T-helper 2 cell treated with Interferon-gamma antibody and Interleukin-4, amounts not matched to agents 100 ng/mL and 5 ng/mL, for 36 hours (primary cell): ENCODE data around the gene FHIT. TPM values are rescaled to one million over a fixed set of nuclear protein-coding genes. Genes with fewer than 3 reads are reported as not detected.

Experiments
- intact Hi-C: fragments of 100-400 bp; cut with micrococcal nuclease; formaldehyde crosslinking; loops from one replicate; pipeline ENCODE4 v1.15.1; 2023
- total RNA-seq: library from RNA; stranded (reverse); gene quantifications from 2 replicates; pipeline ENCODE4 v1.2.3, GENCODE V29; 2022

FHIT gene
- total RNA-seq, 1 donor from 2014 or later = 40.4 TPM

DNA sequence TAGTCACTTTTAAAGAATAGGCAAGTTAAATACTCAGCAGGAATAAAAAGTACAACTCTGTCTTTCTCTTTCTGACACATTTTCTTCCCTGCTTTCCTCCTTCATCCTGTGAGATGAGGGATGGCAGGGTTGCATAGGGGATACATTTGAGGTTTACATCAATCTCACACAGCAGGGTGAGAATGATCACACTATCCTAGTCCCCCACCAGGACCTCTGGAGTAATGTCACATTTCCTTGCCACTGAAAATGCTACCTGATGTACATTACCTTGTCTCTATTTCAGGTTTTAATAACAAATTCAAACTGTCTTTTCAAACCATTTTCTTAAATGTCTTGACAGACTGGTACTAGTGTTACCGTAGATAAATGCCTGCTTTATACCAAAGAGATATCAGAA is 816.9 kb downstream of the FHIT start:
- intact Hi-C loops = no loop called here

DNA sequence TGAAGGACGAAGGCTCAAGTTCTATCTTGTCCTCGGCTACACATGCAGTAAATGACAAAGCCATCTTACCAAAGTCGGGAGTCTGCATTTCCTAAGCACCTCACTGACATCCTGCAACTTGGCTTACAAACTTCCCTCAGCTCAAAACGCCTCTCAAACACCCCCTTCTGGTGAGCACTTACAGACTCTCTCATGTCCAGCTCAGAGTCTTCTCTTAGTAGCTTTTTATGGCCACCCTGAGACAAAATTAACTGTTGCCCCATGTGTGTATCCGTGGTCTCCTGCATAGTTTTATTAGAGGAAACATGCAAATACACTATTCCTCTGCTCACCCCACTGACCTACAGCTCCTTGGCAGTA is 819.7 kb downstream of the FHIT start:
- intact Hi-C loops = no loop called here

DNA sequence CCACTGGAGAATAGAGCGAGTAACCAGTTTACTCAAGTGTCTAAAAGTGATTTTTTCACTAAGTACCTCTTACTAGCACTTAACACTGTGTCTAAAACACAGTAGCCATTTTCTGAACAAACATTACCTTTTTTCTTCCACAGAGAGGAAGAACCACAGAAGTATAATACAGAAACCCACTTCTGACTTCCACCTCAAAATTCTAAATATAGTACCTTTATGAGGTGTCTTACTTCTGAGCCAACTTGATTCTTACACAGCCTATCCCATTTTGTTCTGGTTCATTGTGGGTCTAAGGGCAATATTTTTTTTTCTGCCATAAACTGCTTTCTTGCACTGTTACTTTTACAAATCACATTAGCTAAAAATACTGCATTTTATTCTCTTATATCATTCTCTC is 821.0 kb downstream of the FHIT start:
- intact Hi-C loops = no loop called here

DNA sequence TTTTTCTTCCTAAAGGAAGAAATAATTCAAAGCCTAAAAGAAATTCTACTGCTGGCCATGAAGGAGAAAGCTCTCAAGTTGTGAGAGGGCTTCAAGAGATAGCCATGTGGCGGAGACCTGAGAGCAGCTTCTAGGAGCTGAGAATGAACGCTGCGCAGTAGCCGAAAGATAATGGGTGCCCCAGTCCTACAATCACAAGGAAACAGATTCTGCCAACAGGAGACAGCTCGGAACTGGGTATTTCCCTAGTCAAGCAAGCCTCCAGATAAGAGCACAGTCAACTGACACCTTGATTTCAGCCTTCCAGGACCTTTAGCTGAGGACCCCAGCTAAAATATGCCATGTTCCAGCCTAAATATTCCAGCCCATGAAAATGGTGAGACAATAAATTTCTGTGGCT is 824.1 kb downstream of the FHIT start:
- intact Hi-C loops = no loop called here

DNA sequence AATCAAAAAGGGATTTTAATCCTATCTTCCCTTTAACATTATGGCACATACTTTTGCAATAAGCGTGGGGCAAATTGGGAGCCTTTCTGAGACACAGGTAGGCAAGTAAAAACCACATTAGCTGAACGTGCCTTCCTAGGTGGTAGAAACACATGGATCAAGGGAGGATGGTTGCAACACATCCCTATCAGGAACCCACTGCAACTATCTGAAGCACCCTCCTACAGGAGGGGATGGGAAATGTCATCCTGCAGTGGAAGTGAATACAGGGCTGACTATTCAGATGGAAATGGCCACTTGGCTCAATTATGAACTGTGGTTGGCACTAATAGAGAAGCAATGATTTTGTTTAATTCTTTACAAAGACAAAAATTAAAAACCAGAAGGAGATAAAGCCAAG is 826.3 kb downstream of the FHIT start:
- intact Hi-C loops = no loop called here

DNA sequence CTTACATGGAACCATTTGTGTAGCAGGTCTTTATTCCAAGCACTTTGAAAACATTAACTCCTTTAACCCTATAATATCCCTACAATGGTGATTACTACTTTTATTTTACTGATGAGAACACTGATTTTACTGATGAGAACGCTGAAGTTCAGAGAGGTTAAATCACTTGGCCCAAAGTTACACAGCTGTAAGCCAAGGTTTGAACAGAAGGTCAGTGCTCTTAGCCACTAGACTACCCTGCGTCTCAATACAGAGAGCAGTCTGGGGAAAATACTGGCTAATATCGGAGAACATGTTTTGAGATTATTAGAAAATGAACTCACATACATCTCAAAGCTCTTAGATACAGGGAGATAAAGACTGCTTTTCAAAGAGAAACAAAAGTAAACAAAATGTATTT is 827.2 kb downstream of the FHIT start:
- intact Hi-C loops = no loop called here

DNA sequence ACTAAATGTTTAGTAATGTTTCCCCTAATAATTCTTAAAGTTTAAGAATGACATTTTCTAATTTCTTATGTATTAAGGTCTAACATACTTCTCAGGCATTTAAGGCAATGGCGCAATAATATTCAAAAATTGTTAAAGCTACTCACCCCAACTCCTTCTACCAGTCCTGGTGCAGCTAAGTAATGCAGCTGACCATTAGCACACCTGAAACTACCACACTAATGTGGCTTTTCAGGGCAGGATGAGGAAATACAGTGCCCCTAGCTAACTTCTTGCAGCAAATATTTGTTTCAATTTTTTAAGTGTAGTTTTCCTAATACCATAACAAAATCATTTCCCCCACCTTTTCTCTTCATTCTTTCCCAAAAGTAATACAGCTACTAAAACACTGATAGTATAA is 827.7 kb downstream of the FHIT start:
- intact Hi-C loops = no loop called here

DNA sequence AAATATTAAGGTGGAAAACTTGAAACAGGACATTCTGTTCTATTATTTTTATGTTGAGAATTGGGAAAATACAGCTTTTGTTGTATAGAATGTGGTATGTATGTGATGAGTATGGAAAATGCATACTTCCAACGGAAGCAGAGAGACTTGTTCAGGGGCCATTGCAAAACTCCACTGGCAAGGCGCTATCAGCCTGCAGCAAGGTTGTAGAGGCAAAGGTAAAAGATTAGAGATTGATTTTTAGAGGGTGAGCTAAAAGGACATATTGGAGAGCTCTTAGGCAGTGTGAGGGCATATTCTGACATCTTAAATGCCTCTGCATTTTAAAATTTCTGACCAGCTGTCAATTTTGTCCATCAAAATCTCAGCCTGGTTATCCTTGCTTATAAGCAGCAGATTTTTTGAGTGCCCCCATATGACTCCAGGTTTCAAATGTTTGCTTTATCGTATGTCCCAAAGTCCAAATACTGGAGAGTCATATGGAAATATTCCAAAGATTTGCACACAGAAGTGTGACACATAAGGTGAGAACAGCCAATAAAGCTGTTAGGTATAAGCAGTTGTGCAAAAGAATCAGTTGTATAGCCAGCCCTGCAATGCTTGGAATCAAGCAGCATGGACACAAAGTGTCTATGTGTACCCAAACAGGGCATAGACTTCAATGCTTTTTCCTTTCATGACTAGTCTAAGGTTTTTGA is 829.4 kb downstream of the FHIT start:
- intact Hi-C loops = no loop called here

DNA sequence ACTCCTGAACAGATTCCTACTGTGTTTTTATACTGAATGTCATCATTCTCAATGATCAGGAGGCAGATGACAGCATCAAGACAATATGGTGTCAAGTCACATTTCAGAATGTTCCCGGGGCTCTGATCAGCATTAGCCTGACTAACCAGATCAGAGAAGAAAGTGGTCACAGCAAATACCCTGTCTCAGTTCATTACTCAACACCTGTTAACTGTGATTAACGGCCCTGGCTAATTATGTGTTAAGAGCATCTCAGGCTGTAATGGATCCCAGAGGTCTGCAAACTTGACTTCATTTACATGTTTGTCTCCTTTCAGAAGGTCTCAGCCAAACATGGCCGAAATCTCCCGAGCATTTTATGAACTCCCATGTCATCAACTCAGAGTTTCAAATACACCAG is 833.7 kb downstream of the FHIT start:
- intact Hi-C loops = no loop called here

DNA sequence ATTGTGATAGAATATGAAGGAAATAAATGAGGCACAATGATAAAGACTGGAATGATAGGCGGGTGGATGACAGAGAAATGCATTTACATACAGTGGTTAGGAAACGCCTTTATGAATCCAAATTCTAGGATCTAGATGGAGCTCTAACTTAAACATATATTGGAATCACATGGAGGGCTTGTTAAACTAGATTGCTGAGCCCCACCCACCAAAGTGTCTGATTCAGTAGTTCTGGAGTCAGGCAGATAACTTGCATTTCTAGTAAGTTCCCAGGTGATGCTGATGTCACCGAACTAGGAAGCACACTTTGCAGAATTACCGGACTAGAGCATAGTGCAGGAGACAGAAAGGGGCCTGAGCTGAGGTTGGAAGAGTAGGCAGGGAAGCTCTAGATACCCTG is 837.2 kb downstream of the FHIT start:
- intact Hi-C loops = no loop called here

DNA sequence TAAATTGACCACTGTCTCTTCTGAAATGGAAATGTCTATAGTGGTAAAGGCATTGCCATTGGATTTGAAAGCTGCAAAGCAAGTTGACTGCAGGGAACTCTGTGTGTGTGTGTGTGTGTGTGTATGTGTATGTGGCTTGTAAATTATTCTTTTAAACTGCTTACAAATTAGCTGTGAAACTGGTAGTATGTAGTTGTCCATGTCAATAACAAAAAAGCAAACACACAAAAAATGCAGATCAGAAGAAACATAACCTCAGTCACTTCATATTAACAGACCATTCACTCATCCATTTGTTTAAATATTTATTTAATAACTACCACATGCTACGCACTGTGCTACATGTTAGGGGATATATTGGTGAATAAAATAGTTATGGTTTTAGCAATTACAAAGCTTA is 837.7 kb downstream of the FHIT start:
- intact Hi-C loops = no loop called here

DNA sequence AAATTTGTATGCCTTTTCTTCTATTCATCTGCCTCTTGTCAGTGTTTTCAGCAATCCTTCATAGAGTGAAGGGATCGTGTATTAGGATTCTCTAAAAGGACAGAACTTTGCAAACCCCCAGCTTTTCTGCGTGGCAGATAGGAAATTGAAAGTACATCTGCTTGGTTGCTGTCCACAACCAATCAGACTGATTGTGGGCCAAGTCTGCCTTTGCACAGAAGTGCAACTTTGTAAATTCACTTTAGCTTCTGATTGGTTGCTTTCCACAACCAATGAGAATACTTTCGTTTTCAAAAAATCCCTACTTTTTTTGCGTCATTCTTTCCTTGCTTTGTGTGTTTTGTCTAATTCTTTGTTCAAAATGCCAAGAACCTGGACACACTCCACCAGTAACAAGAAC is 847.4 kb downstream of the FHIT start:
- intact Hi-C loops = no loop called here

DNA sequence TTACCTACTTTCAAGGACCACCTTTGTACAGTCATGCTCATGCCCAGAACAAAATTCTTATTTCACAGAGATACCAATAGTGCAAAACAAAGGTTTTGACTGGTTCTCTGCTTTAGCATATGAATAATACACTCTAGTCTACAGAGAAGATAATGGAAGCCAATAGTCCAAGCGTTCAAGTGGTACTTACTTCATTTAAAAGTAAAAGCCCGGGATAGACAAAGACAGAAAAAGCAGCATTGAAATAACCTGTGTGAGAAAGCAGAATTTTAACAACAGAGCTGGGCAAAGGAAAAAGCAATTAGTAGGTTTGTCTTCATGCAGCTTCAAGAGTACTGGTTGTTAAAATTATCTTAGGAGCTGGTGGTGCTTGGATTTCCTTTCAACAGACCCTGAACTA is 848.3 kb downstream of the FHIT start:
- intact Hi-C loops = no loop called here

DNA sequence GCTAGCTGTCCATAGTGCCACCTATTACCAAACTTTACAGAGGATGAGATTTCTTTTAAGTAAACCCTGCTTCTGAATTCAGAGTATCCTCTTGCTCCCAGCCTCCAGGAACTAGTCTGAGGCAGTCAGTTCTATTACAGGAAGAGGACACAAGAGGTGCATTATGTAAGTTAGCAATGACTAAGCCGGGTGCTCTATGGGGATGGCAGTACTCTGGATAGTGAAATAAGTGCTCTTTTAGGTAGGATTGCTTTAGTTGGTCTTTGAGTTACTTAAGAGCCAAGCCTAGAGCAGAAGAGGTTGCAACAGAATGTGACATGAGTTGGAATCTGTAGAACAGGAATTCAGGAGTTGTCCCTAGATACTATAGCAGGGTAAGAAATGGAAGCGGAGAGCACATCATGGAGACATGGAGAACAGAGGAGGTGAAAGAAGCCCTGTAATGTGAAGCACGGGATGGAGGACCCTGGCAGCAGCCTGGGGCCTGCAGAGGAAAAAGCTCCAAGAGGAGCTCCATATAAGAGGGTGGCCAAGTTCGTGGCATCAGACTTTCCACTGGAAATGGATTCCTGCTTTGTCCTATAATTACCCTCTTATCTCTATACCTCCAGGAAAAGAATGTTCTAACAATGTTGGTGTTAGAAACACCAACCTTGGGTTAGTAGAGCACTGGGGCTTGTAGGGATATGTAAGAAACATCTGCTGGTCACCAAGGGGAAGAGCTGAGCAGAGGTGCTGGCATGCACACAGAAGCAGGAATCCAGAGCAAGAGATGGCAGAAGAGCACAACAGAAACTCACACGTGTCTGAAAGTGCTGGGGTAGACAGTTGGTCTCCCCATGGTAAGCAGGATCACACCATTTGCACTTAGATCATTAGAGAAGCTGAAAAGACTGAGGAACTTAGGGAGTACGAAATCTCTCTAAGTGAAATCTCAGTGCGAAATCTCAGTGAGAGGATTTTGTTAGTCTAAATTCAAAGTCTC is 851.1 kb downstream of the FHIT start:
- intact Hi-C loops = no loop called here

DNA sequence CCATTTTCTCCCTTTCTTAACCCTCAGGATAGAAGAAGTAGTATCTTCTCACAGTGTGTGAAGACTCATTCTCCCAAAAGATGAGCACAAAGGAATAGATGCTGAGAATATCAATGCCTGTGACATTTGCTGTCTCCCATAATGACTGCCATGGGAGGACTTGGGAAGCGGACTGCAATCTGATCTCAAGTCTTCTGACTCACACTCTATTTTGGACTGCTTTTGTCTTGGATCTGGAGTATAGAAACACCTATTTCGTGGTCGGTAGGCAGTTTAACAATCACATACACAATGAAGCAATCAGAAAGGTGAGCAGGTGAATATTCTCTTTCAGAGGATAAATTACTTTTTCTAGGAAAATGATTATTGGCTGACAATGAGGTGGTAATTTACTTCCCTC is 852.0 kb downstream of the FHIT start:
- intact Hi-C loops = no loop called here

DNA sequence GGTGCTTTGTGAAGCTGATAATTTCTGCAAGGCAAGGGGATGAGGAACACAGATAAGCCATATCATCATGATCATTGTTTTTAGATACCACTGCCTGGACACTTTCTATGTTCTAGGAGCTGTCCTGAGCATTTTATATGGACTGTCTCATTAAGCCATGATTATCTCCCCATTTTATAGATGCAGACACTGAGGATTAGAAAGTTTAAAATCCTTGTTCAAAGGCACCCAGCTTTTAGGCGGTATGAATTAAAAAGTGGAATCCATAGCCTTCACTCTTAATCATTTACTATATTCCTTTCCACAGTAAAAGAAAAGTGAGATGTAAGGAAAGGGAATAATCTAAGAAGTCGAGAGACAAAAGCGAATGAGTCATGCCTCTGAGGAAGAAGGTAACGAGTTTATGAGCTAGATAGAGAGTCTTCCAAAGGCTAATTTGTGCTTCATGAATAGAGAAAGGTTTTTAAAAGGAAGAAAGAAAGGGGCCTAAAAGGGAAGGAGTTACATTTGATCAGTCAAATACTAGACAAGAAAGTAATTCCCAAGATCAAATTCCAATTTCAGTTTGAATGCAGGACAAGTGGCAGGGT is 856.0 kb downstream of the FHIT start:
- intact Hi-C loops = no loop called here

DNA sequence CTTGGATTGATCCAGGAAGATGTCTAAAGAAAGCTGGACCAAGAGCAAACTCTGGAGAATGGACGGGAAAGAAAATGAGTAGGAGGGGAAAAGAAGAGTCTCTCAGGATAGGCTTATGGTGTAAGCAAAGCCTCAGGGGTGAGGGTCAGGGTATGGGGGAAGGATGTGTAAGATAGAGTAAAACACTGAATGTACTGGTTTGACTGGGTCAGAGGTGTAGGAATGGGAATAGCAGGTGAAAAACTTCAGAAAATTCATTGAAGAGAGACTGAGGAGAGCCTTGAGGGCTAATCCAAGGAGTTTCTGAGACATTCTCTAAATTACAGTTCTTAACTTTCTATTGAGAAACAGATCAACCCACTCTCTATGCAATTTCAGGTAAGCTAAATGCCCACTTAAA is 857.3 kb downstream of the FHIT start:
- intact Hi-C loops = no loop called here

DNA sequence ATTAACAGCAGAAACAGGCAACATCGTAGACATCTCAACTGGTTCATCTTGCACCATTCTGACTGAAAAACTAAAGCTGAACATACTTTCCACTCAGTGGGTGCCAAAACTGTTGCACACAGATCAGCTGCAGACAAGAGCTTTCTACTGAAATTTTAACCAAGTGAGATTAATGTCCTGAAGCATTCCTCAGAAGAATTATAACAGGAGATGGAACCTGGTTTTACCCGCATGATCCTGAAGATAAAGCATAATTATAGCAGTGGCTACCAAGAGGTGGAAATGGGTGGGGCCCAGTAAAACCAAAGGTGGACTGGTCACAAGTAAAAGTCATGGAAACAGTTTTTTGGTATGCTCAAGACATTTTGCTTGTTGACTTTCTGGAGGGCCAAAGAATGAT is 858.8 kb downstream of the FHIT start:
- intact Hi-C loops = no loop called here

DNA sequence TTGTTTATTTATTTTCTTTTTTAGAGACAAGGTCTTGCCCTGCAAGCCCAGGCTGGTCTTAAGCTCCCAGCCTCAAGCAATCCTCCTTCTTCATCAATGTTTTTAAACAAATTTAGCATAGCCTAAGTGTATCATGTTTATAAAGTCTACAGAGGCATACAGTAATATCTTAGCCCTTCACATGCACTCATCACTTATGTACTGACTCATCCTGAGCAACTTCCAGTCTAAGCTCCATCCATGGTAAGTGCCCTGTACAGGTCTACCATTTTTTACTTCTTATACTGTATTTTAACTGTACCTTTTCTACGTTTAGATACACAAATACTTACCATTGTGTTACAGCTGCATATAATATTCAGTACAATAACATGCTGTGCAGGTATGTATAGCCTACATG is 860.0 kb downstream of the FHIT start:
- intact Hi-C loops = no loop called here

DNA sequence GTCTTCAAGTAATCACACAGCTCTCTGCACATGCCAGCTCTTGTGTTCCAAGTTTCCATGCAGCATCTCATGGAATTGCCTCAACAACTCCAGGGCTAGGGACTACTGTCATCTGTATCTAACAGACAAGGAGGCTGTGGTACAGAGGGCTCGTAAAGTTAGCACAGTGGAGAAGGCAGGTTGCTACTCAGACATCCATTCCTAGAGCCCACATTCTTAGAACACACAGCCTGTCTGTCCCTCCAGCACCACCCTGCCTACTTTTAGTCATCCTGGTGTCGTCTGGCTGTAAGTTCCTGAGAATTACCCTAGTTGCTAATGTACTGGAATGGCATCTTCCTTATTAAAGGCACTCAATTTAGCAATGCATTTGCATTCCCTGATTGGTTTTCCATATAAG is 862.5 kb downstream of the FHIT start:
- intact Hi-C loops = no loop called here

DNA sequence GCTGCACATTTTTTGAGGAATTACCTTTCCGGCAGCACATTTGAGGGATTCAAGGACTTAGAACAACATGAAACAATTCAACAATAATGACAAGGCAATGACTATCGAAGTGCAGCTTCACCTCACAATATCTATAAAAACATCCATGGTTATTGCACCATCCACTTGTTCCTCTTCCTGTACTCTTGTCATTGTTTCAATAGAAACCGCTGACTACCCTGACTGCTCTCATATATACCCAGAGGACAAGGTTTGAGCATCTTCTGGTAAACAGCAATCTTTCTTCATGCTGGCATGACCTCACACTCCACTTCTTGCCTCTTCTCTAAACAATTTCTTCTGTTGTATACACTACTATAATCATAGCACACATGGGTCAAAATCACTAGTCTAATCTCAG is 864.9 kb downstream of the FHIT start:
- intact Hi-C loops = no loop called here

DNA sequence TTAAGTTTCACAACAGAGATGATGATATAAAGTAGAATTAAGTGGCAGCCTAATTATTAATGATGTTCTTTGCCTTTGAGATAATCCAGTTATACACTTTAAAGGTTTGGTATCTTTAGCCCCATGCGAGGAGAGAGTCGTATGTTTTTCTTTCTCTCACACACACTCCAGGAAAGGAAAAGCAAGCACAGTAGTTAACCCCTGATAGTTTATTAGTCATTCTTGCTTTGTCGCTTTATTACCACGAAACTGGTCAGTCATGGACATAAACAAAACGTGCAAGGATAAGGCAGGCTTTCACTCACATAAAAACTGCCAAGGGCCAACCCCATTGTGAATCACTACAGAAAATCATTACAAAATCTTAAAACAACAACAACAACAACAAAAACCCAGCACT is 866.9 kb downstream of the FHIT start:
- intact Hi-C loops = no loop called here

DNA sequence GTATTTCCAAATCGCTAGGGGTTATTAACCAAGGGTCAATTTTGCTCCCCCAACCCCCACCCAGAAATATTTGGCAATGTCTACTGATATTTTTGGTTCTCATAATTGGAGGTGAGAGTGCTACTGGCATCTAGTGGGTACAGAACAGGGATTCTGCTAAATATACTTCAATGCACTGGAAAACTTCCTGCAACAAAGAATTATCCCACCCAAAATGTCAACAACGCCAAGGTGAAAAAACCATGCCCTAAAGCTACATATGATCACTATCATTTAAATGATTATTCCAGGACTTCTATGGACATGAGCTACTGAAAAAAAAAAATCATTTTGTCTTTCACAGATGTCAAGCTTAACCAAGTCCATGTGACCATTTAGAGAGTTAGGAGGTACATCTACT is 867.9 kb downstream of the FHIT start:
- intact Hi-C loops = no loop called here
